ENCODE measurements around the gene PRSS37. TPM values are rescaled to one million over a fixed set of nuclear protein-coding genes. Genes with fewer than 3 reads are reported as not detected.

The PRSS37 gene
- total RNA-seq, 1 experiment from 2014 or later, result not detected

GRCh38 chr7:141877365-141877764, 36.1 kb upstream of the PRSS37 start:
- H3K56ac ChIP-seq (ENCODE audit: insufficient read length, low read depth, low read length), result no peak overlapping the region
- no peaks in the 10 kb centered on the region for H3K9me3 ChIP-seq (ENCODE audit: control insufficient read depth, low read depth, low read length)
- Mint-ChIP-seq H3K9me3 (0 out of 5 replicates have a peak, but pooled peaks cover 0 to 2% of the 10 kb centered on the region in 2 experiments), H3K4me3 (no peak overlapping the region), H3K4me1 (peaks cover 22 to 24% of the 10 kb centered on the region in 2 experiments), H3K27ac (no peak overlapping the region), H3K27me3 (ENCODE audit: low read depth) (peaks cover 2% of the 10 kb centered on the region; the same call in 1 of the 2 replicates), H3K36me3 (ENCODE audit: insufficient read depth in 1 of 3, low read depth in 3 of 3) (peaks cover 0 to 2% (median 0%) of the 10 kb centered on the region in 3 experiments; a peak in 1 of 7 replicates)
- no peak for DNase-seq
- H3K4me2 ChIP-seq (ENCODE audit: insufficient read depth, insufficient read length, low read length), result no peak overlapping the region
- no peak overlapping the region for H2BK20ac ChIP-seq (ENCODE audit: low read depth, low read length, poor library complexity, severe bottlenecking)
- no peak overlapping the region for H3K27ac ChIP-seq (ENCODE audit: insufficient read length, low read depth, low read length)
- no peak overlapping the region; the same call in 1 of the 2 replicates for H3K14ac ChIP-seq (ENCODE audit: insufficient read depth, low read length)
- H3K27me3 ChIP-seq (ENCODE audit: insufficient read depth, low read length), result no peaks in the 10 kb centered on the region
- H4K8ac ChIP-seq (replicated peaks; ENCODE audit: insufficient read length, low read depth, low read length), result no peak overlapping the region
- no peak overlapping the region for H2BK15ac ChIP-seq (ENCODE audit: low read depth, low read length)
- no peak overlapping the region for H2BK5ac ChIP-seq (ENCODE audit: insufficient read length, low read length)
- TF ChIP-seq CTCF (conservative IDR thresholded peaks at IDR 0.05), result no peak
- no peaks in the 10 kb centered on the region; the same call in 1 of the 2 replicates for H3K4me1 ChIP-seq (ENCODE audit: insufficient read depth, low read length)
- no peak overlapping the region for H2AFZ ChIP-seq (ENCODE audit: low read length)
- H2BK120ac ChIP-seq (ENCODE audit: low read depth, low read length, poor library complexity, severe bottlenecking), result no peak overlapping the region
- no peak overlapping the region for H4K5ac ChIP-seq (ENCODE audit: insufficient read length, low read depth, low read length)
- no peak overlapping the region for H4K91ac ChIP-seq (ENCODE audit: insufficient read length, low read depth, low read length)
- H2AK5ac ChIP-seq (ENCODE audit: insufficient read length, low read length), result no peak overlapping the region
- no peak overlapping the region for H2BK12ac ChIP-seq (ENCODE audit: insufficient read length, low read depth, low read length)
- H3K79me2 ChIP-seq (ENCODE audit: insufficient read depth, low read length), result no peaks in the 10 kb centered on the region
- H3K23me2 ChIP-seq (ENCODE audit: insufficient read length, low read depth, low read length, poor library complexity, severe bottlenecking), result no peaks in the 10 kb centered on the region
- H4K20me1 ChIP-seq (ENCODE audit: control insufficient read depth, insufficient read depth, insufficient read length), result no peaks in the 10 kb centered on the region
- H3K4ac ChIP-seq (ENCODE audit: low read depth, low read length), result no peak overlapping the region
- H3K23ac ChIP-seq (ENCODE audit: insufficient read length, low read depth, low read length), result no peak overlapping the region
- no peak overlapping the region for H3K18ac ChIP-seq (ENCODE audit: insufficient read length, low read depth, low read length)
- no CpG with 5 or more reads among the region's 3 CpGs for WGBS (ENCODE audit: extremely low coverage, insufficient read length, low lambda C conversion rate)
- no peak overlapping the region for H3T11ph ChIP-seq (ENCODE audit: low read length)
- no peak overlapping the region for H3K9ac ChIP-seq (ENCODE audit: extremely low read depth, insufficient read length, low read length)
- H3K79me1 ChIP-seq (ENCODE audit: insufficient read depth, low read depth, low read length, poor library complexity, severe bottlenecking), result no peaks in the 10 kb centered on the region

All from H9 (cell line).